ENCODE data around the gene EDN2. TPM values are rescaled to one million over a fixed set of nuclear protein-coding genes. Genes with fewer than 3 reads are reported as not detected.

EDN2 gene
- total RNA-seq, result under 1 TPM in 6 of 8 experiments, not detected in 2; 0.23 to 0.81 (median 0.53) TPM

DNA sequence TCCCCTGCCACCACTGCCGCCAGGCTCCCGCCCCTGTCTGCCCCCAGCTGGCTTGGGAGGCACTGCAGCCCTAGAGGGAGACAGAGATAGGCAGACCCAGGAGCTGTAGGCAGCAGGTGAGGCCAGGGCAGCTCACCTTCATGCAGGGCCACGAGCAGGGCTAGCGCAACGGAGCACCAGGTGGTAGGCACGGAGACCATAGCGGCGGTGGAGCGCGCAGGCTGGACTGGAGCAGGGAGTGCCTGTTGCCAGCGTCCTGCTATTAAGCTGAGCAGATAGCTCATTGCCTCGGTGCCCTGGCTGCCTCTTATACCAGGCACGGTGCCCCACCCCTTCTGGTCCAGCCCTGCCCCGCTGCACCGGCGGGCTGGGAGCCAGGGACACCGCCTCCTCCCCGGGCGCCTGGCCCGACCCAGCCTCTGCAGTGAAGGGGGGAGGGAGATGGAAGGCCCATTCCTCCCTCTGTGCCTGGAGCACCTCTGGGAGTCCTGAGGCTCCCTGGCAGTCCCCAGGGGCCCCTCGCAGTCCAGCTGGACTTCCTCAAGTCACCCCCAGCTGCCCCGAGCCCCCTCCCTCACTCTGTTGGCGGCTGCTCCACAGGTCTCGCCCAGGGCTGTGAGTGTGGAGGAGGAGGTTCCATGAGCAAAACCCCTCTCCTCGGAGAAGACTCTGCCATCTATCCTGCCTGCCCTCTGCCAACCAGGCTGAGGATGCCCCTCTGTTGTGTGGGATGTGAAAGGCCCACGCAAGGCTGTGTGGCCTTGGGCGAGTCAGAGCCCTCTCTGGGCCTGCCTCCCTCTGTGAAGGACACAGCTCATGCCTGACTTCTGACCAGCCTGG lies at the start of gene EDN2:
TSS of gene EDN2 (minus strand) at position 282 of the 840 bp plus-strand sequence. CDS start at position 200, 82 bp downstream.
- no peak within 1 kb of the TSS for H3K27ac ChIP-seq
- H3K4me3 ChIP-seq, result no peak within 1 kb of the TSS
- peaks cover 37 to 44% of the 10 kb centered on the region in 2 donors for H3K4me1 ChIP-seq (replicated peaks in 1 of 2)
- peak in 7 of 8 experiments; percentile 20 to 52 (median 29) for ATAC-seq (replicated peaks in 6 of 8)
- in situ Hi-C loops (cut with MboI; ENCODE audit: low pct_unique_long_range_greater_than_20kb in 2 of 9, low sequenced_read_pairs in 9 of 9, unreplicated experiment in 9 of 9), result no loop called here
- 85 to 100% (median 100%) methylated on average over 1 to 6 of the region's 27 CpGs; no CpG with 5 or more reads in 7 of the 10 experiments for WGBS, 10 experiments

- in situ Hi-C loops (cut with MboI; ENCODE audit: low pct_unique_long_range_greater_than_20kb in 2 of 9, low sequenced_read_pairs in 9 of 9, unreplicated experiment in 9 of 9), result no loop called here
- no peak for ATAC-seq (replicated peaks in 6 of 8)
- H3K27ac ChIP-seq, result no peak overlapping the region
- WGBS, 10 experiments, result 58 to 100% (median 82%) methylated on average over 1 to 4 of the region's 5 CpGs; no CpG with 5 or more reads in 3 of the 10 experiments
- H3K4me3 ChIP-seq, result no peak overlapping the region
- no peaks in the 10 kb centered on the region for H3K4me1 ChIP-seq (replicated peaks in 1 of 2)
These were observed 49.2 kb upstream of the EDN2 start for GRCh38 chr1:41533731-41534080.

- 66 to 100% (median 73%) methylated on average over 1 to 10 of the region's 12 CpGs; no CpG with 5 or more reads in 3 of the 10 experiments for WGBS, 10 experiments
- ATAC-seq (replicated peaks in 6 of 8), result no peak
- no peak overlapping the region for H3K27ac ChIP-seq
- H3K4me1 ChIP-seq (replicated peaks in 1 of 2), result no peaks in the 10 kb centered on the region
- in situ Hi-C loops (cut with MboI; ENCODE audit: low pct_unique_long_range_greater_than_20kb in 2 of 9, low sequenced_read_pairs in 9 of 9, unreplicated experiment in 9 of 9), result no loop called here
- no peak overlapping the region for H3K4me3 ChIP-seq
These were observed 48.7 kb upstream of the EDN2 start for GRCh38 chr1:41533016-41533730.

DNA sequence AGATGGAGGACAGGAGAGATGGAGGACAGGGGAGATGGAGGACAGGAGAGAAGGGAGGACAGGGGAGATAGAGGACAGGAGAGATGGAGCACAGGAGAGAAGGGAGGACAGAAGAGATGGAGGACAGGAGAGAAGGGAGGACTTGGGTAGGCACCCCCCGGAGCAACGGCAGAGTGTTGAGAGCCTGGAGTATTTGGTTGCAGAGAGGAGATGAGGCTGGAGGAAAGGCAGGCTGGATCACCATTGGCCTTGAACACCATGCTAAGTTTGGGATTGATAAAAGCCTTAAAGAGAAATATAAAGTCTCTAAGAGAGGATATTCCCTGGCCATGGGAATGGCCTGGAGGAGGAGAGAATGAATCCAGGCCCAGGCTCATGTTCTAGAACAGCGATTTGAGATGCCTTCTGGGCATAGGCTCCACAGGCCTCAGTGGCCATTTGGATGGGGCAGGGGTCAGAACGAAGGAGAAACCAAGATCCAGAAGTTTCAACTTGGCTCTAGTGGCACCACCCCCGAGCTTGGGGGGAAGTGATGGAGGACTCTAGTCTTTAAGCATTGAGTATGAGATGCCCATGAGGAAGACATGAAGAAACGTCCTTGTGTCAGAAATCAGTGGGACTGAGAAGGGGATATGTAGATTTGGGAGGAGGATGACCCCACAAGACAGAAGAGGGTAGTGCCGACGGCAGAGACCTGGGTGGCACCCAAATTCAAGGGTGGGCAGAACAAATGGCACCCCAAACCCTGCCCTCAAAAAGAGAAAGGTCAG lies 47.9 kb upstream of the EDN2 start:
- Histone ChIP-seq H3K4me1 (replicated peaks in 1 of 2) (no peaks in the 10 kb centered on the region), H3K27ac (no peak overlapping the region), H3K4me3 (no peak overlapping the region)
- ATAC-seq (replicated peaks in 6 of 8), result no peak
- in situ Hi-C loops (cut with MboI; ENCODE audit: low pct_unique_long_range_greater_than_20kb in 2 of 9, low sequenced_read_pairs in 9 of 9, unreplicated experiment in 9 of 9), result no loop called here
- 63 to 93% (median 76%) methylated on average over 1 to 8 of the region's 8 CpGs for WGBS, 10 experiments

DNA sequence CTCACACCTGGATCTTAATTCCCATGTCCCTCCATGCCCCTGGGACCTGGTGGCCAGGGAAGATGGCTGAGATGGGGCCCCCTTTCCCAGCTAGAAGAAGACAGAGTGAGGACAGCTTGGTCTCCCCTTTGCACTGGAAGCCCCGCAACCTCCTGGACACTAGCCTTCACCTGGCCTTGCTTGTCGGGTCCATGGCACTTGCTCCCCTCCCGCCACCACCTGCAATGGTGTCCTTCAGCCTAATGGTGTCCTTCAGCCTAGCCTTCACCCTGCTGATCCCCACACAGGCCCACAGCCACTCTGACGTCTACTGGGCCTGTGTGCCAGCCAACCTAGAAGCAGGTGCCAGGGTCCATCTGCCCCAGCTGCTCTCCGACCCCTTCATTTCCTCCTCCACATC lies 45.9 kb upstream of the EDN2 start:
- no peak overlapping the region for H3K27ac ChIP-seq
- no peak for ATAC-seq (replicated peaks in 6 of 8)

DNA sequence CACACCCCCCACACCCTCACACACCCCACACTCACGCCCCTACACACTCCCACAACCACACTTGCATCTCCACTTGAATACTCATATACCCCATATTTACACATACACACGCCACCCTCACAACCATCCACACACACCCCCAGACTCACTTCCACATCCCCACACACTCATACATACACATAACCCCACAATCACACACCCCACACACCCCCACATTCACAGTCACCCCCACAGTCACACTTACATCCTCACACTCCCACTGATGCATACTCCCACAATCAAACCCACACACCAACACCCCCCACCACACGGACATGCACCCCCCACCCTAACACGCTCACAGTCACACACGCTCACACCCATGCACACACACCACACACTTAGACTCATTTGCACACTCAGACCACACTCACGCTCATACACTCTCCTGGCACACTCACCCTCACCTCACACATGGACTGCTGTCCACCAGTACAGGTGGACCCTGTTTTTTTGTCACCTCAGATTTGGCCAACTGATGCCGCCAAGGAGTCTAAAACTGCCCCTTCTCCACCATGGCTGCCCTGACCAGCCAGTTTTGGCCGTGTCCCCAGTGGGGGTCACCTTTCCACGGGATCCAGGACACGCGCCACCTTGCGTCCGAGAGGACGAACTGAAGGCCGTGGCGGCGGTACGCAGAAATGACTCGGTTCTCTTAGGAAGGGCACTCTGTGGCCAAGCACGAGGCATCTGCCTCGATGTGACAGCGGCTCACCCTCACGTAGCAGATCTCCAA lies 45.3 kb upstream of the EDN2 start:
- ATAC-seq (replicated peaks in 6 of 8), result no peak
- no peak overlapping the region for H3K4me3 ChIP-seq
- in situ Hi-C loops (cut with MboI; ENCODE audit: low pct_unique_long_range_greater_than_20kb in 2 of 9, low sequenced_read_pairs in 9 of 9, unreplicated experiment in 9 of 9), result no loop called here
- H3K27ac ChIP-seq, result no peak overlapping the region
- H3K4me1 ChIP-seq (replicated peaks in 1 of 2), result no peaks in the 10 kb centered on the region
- WGBS, 10 experiments, result 80 to 100% (median 95%) methylated on average over 1 to 16 of the region's 23 CpGs; no CpG with 5 or more reads in 4 of the 10 experiments

More for the DNA sequence above, 45.9 kb upstream of the EDN2 start:
- 61 to 90% (median 75%) methylated on average over 1 to 5 of the region's 5 CpGs; no CpG with 5 or more reads in 6 of the 10 experiments for WGBS, 10 experiments
- Histone ChIP-seq H3K4me1 (replicated peaks in 1 of 2) (no peaks in the 10 kb centered on the region), H3K4me3 (no peak overlapping the region)
- in situ Hi-C loops (cut with MboI; ENCODE audit: low pct_unique_long_range_greater_than_20kb in 2 of 9, low sequenced_read_pairs in 9 of 9, unreplicated experiment in 9 of 9), result no loop called here

DNA sequence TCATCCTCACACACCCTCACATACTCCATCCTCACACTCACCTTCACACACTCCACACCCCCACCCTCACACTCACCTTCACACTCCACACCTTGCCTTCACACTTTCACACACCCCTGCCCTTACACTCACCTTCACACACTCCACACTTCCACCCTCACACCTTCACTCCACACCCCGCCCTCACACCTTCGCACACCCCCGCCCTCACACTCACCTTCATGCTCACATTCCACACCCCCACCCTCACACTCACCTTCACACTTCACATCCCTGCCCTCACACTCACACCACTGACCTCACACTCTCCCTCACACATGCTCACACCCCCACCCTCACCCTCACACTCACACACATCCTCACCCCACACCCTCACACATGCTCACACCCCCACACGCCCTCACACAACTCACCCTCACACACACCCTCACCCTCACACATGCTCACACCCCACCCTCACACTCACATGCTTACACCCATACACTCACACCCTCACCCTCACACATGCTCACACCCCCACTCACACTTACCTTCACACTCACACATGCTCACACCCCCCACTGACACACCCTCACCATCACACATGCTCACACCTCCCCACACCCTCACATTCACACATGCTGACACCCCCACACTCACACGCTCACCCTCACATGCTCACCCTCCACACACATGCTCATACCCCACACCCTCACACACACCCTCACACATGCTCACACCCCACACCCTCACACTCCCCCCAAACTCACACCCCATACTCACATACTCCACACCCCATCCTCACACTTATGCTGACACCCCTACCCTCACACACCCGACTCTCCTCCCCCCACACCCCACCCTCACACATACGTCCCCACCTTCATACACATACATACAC lies 44.5 kb upstream of the EDN2 start:
- ATAC-seq (replicated peaks in 6 of 8), result peak in 2 of 8 experiments; percentile 9 to 11
- WGBS, 10 experiments, result no CpG with 5 or more reads among the region's 7 CpGs
- Histone ChIP-seq H3K4me1 (replicated peaks in 1 of 2) (no peaks in the 10 kb centered on the region), H3K27ac (no peak overlapping the region), H3K4me3 (no peak overlapping the region)
- in situ Hi-C loops (cut with MboI; ENCODE audit: low pct_unique_long_range_greater_than_20kb in 2 of 9, low sequenced_read_pairs in 9 of 9, unreplicated experiment in 9 of 9), result no loop called here

DNA sequence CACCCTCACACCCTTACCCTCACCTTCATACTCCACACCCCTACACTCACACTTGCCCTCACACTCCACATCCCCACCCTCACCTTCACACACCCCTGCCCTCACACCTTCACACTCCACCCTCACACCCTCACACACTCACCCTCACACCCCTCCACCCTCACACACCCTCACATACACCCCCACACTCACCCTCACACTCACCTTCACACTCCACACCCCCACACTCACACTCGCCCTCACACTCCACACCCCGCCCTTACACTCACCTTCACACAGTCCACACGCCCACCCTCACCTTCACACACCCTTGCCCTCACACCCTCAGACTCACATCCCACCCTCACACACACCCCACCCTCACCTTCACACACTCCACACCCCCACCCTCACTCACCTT lies 43.6 kb upstream of the EDN2 start:
- peak in 1 of 8 experiments; percentile 2 for ATAC-seq (replicated peaks in 6 of 8)
- WGBS, 10 experiments, result no CpG with 5 or more reads among the region's 3 CpGs
- in situ Hi-C loops (cut with MboI; ENCODE audit: low pct_unique_long_range_greater_than_20kb in 2 of 9, low sequenced_read_pairs in 9 of 9, unreplicated experiment in 9 of 9), result no loop called here

GRCh38 chr1:41526956-41527561 lies 42.6 kb upstream of the EDN2 start:
- Histone ChIP-seq H3K4me1 (replicated peaks in 1 of 2) (no peaks in the 10 kb centered on the region), H3K4me3 (no peak overlapping the region), H3K27ac (no peak overlapping the region)
- no CpG with 5 or more reads among the region's 4 CpGs for WGBS, 10 experiments
- no peak for ATAC-seq (replicated peaks in 6 of 8)
- in situ Hi-C loops (cut with MboI; ENCODE audit: low pct_unique_long_range_greater_than_20kb in 2 of 9, low sequenced_read_pairs in 9 of 9, unreplicated experiment in 9 of 9), result no loop called here

More for the DNA sequence above, 43.6 kb upstream of the EDN2 start:
- H3K4me1 ChIP-seq (replicated peaks in 1 of 2), result no peaks in the 10 kb centered on the region
- no peak overlapping the region for H3K4me3 ChIP-seq
- H3K27ac ChIP-seq, result no peak overlapping the region

- Histone ChIP-seq H3K4me3 (no peak overlapping the region), H3K27ac (no peak overlapping the region), H3K4me1 (replicated peaks in 1 of 2) (peaks cover 0 to 6% of the 10 kb centered on the region in 2 donors)
- in situ Hi-C loops (cut with MboI; ENCODE audit: low pct_unique_long_range_greater_than_20kb in 2 of 9, low sequenced_read_pairs in 9 of 9, unreplicated experiment in 9 of 9), result no loop called here
- peak in 1 of 8 experiments; percentile 10 for ATAC-seq (replicated peaks in 6 of 8)
- 66 to 100% (median 77%) methylated on average over 2 to 8 of the region's 18 CpGs; no CpG with 5 or more reads in 6 of the 10 experiments for WGBS, 10 experiments
These were observed 41.6 kb upstream of the EDN2 start for GRCh38 chr1:41525891-41526587.
